ENCODE results near the gene GPR39. TPM values are rescaled to one million over a fixed set of nuclear protein-coding genes. Genes with fewer than 3 reads are reported as not detected.

The GPR39 gene
- total and polyA plus RNA-seq, 2 donors (not counting 3 experiments of a cell fraction or from before 2014, with no cell fraction given) = 0.03 to 0.20 TPM

- Histone ChIP-seq H3K4me1 (ENCODE audit: control insufficient read depth, extremely low read depth, insufficient read depth, low read length) (no peaks in the 10 kb centered on the region), H3K9me3 (replicated peaks; ENCODE audit: control insufficient read depth, insufficient read depth, low read length) (no peaks in the 10 kb centered on the region), H3K9ac (replicated peaks; ENCODE audit: extremely low read depth, insufficient read depth, low read length) (no peak overlapping the region), H3K79me2 (ENCODE audit: control insufficient read depth, insufficient read depth, low read length) (no peaks in the 10 kb centered on the region), H3K36me3 (ENCODE audit: control insufficient read depth in 2 of 2, extremely low read depth in 1 of 2, insufficient read depth in 2 of 2, low read length in 2 of 2) (no peaks in the 10 kb centered on the region), H3K4me3 (replicated peaks in 1 of 3; ENCODE audit: insufficient read depth in 1 of 3, low read depth in 1 of 3, low read length in 3 of 3) (no peak overlapping the region), H2AFZ (ENCODE audit: low read depth, low read length) (no peak overlapping the region), H3K27me3 (ENCODE audit: control insufficient read depth in 2 of 2, insufficient read depth in 2 of 2, low read length in 2 of 2) (no peaks in the 10 kb centered on the region), H3K9me1 (replicated peaks; ENCODE audit: control insufficient read depth, extremely low read depth, insufficient read depth, low read length) (no peaks in the 10 kb centered on the region), H3K27ac (ENCODE audit: insufficient read depth, low read depth, low read length) (no peak overlapping the region), H3K4me2 (ENCODE audit: insufficient read depth, low read length) (no peak overlapping the region), H4K20me1 (replicated peaks; ENCODE audit: control insufficient read depth, extremely low read depth, insufficient read depth, low read length) (no peaks in the 10 kb centered on the region)
- CTCF ChIA-PET = no interaction called here
- TF ChIP-seq POLR2A (IDR thresholded peaks at IDR 0.05; ENCODE audit: low read depth, low read length) (no peak), CTCF (IDR thresholded peaks at IDR 0.05; ENCODE audit: extremely low read depth in 1 of 2, insufficient read depth in 1 of 2, low read depth in 1 of 2, low read length in 2 of 2) (no peak), EZH2 (IDR thresholded peaks at IDR 0.05; ENCODE audit: borderline replicate concordance, low read depth, low read length, severe bottlenecking) (no peak), GATA2 (IDR thresholded peaks at IDR 0.05; ENCODE audit: insufficient read depth, insufficient read length, low read depth, low read length) (no peak), JUN (IDR thresholded peaks at IDR 0.05; ENCODE audit: borderline replicate concordance, insufficient read depth, insufficient read length, low read depth) (no peak), MAX (IDR thresholded peaks at IDR 0.05; ENCODE audit: insufficient read depth, insufficient read length) (no peak), MYC (IDR thresholded peaks at IDR 0.05; ENCODE audit: low read depth, low read length) (no peak)
- FAIRE-seq (no peak), DNase-seq (ENCODE audit: low read depth, low spot score) (no peak)
- POLR2A ChIA-PET = no interaction called here
- no TSS peak for BruUV-seq (replicated peaks)
- dilution Hi-C loops (cut with MboI; ENCODE audit: extremely low pct_ligation_motif_present, low sequenced_read_pairs) (no loop called here), intact Hi-C loops (cut with micrococcal nuclease) (no loop called here)
Observed at GRCh38 chr2:132617989-132618388, 201.4 kb downstream of the GPR39 start.
